ENCODE measurements around the gene SCAMP3. TPM values are rescaled to one million over a fixed set of nuclear protein-coding genes. Genes with fewer than 3 reads are reported as not detected.
A peak's percentile ranks its signal among the peaks of the same experiment; 100 is the strongest.
"Not testable (repeated sequence)": the region's sequence is repeated elsewhere in the genome, so short reads cannot be mapped to it uniquely, and the experiment has no call there.

SCAMP3 gene
- total RNA-seq, 1 donor from 2014 or later, result 152 TPM

GRCh38 chr1:155223047-155223446 is 39.1 kb downstream of the SCAMP3 start:
- intact Hi-C loops (cut with micrococcal nuclease), result no loop called here
- H3K36me3 Mint-ChIP-seq (ENCODE audit: low read depth), result peaks cover 14% of the 10 kb centered on the region
- no peak for DNase-seq
- H3K27me3 Mint-ChIP-seq, result no peaks in the 10 kb centered on the region
- no peak overlapping the region for H3K27ac Mint-ChIP-seq
- H3K4me3 Mint-ChIP-seq, result no peak overlapping the region
- H3K4me1 Mint-ChIP-seq, result peaks cover 40% of the 10 kb centered on the region
- no peaks in the 10 kb centered on the region for H3K9me3 Mint-ChIP-seq

- peaks cover 12% of the 10 kb centered on the region for H3K36me3 Mint-ChIP-seq (ENCODE audit: low read depth)
- H3K4me1 Mint-ChIP-seq, result peaks cover 23% of the 10 kb centered on the region
- DNase-seq; H3K4me3 Mint-ChIP-seq; H3K9me3 Mint-ChIP-seq; H3K27me3 Mint-ChIP-seq; intact Hi-C loops (cut with micrococcal nuclease): not testable (repeated sequence)
- peak overlapping the region; percentile 20 for H3K27ac Mint-ChIP-seq
Measured at GRCh38 chr1:155220211-155220965, 41.8 kb downstream of the SCAMP3 start.

GRCh38 chr1:155219592-155220031 is 42.5 kb downstream of the SCAMP3 start:
- Mint-ChIP-seq H3K4me3 (peak overlapping the region; percentile 51), H3K27me3 (no peaks in the 10 kb centered on the region), H3K9me3 (no peaks in the 10 kb centered on the region), H3K27ac (peak overlapping the region; percentile 85), H3K4me1 (peaks cover 26% of the 10 kb centered on the region), H3K36me3 (ENCODE audit: low read depth) (peaks cover 15% of the 10 kb centered on the region)
- intact Hi-C loops (cut with micrococcal nuclease), result loop anchor here (1.0 to 2.0 kb wide), 2 partner anchors 8 to 21 kb away; a partner anchor contains a TSS
- peak; percentile 72 for DNase-seq

- peaks cover 24% of the 10 kb centered on the region for H3K4me1 Mint-ChIP-seq
- peak overlapping the region; percentile 85 for H3K27ac Mint-ChIP-seq
- peak; percentile 84 for DNase-seq
- no peaks in the 10 kb centered on the region for H3K27me3 Mint-ChIP-seq
- peak overlapping the region; percentile 51 for H3K4me3 Mint-ChIP-seq
- H3K36me3 Mint-ChIP-seq (ENCODE audit: low read depth), result peaks cover 11% of the 10 kb centered on the region
- intact Hi-C loops (cut with micrococcal nuclease), result loop anchor here (1.0 to 2.0 kb wide), 2 partner anchors 8 to 22 kb away; a partner anchor contains a TSS
- no peaks in the 10 kb centered on the region for H3K9me3 Mint-ChIP-seq
Measured at GRCh38 chr1:155218854-155219591, 43.1 kb downstream of the SCAMP3 start.

- DNase-seq; H3K4me3 Mint-ChIP-seq; H3K9me3 Mint-ChIP-seq; H3K27me3 Mint-ChIP-seq; intact Hi-C loops (cut with micrococcal nuclease): not testable (repeated sequence)
- peaks cover 24% of the 10 kb centered on the region for H3K4me1 Mint-ChIP-seq
- peak overlapping the region; percentile 68 for H3K27ac Mint-ChIP-seq
- H3K36me3 Mint-ChIP-seq (ENCODE audit: low read depth), result peaks cover 15% of the 10 kb centered on the region
Measured at GRCh38 chr1:155214702-155215101, 47.5 kb downstream of the SCAMP3 start.

GRCh38 chr1:155212051-155212440 is 50.1 kb downstream of the SCAMP3 start:
- H3K27me3 Mint-ChIP-seq, result not testable (repeated sequence)

GRCh38 chr1:155211381-155212050 is 50.6 kb downstream of the SCAMP3 start:
- H3K27me3 Mint-ChIP-seq; H3K9me3 Mint-ChIP-seq; H3K4me3 Mint-ChIP-seq; DNase-seq; H3K27ac Mint-ChIP-seq; intact Hi-C loops (cut with micrococcal nuclease): not testable (repeated sequence)
- Mint-ChIP-seq H3K4me1 (peaks cover 30% of the 10 kb centered on the region), H3K36me3 (ENCODE audit: low read depth) (peaks cover 12% of the 10 kb centered on the region)

More at GRCh38 chr1:155212051-155212440, 50.1 kb downstream of the SCAMP3 start:
- H3K27ac Mint-ChIP-seq; intact Hi-C loops (cut with micrococcal nuclease); DNase-seq; H3K9me3 Mint-ChIP-seq; H3K4me3 Mint-ChIP-seq: not testable (repeated sequence)
- H3K36me3 Mint-ChIP-seq (ENCODE audit: low read depth), result peaks cover 12% of the 10 kb centered on the region
- H3K4me1 Mint-ChIP-seq, result peaks cover 26% of the 10 kb centered on the region

- Mint-ChIP-seq H3K27me3 (no peaks in the 10 kb centered on the region), H3K4me3 (peak overlapping the region; percentile 42), H3K36me3 (ENCODE audit: low read depth) (peaks cover 11% of the 10 kb centered on the region), H3K4me1 (peaks cover 30% of the 10 kb centered on the region), H3K9me3 (no peaks in the 10 kb centered on the region), H3K27ac (peak overlapping the region; percentile 34)
- intact Hi-C loops (cut with micrococcal nuclease), result no loop called here
- DNase-seq, result no peak
Measured at GRCh38 chr1:155210314-155211104, 51.7 kb downstream of the SCAMP3 start.

GRCh38 chr1:155209312-155209721 is 52.8 kb downstream of the SCAMP3 start:
- Mint-ChIP-seq H3K4me3 (peak overlapping the region; percentile 95), H3K27ac (peak overlapping the region; percentile 93), H3K27me3 (no peaks in the 10 kb centered on the region), H3K9me3 (no peaks in the 10 kb centered on the region), H3K4me1 (peaks cover 26% of the 10 kb centered on the region), H3K36me3 (ENCODE audit: low read depth) (peaks cover 4% of the 10 kb centered on the region)
- no peak for DNase-seq
- intact Hi-C loops (cut with micrococcal nuclease), result loop anchor here (1.0 to 5.0 kb wide), 4 partner anchors 15 to 113 kb away; partner anchors contain the start of genes RUSC1 and SCAMP3

- H3K36me3 Mint-ChIP-seq (ENCODE audit: low read depth), result peaks cover 4% of the 10 kb centered on the region
- peaks cover 26% of the 10 kb centered on the region for H3K4me1 Mint-ChIP-seq
- peak within 1 kb of the TSS; percentile 95 for H3K4me3 Mint-ChIP-seq
- peak; percentile 97 for DNase-seq
- intact Hi-C loops (cut with micrococcal nuclease), result loop anchor here (1.0 to 5.0 kb wide), 5 partner anchors 14 to 114 kb away; partner anchors contain the start of genes RUSC1 and SCAMP3
- H3K27ac Mint-ChIP-seq, result peak within 1 kb of the TSS; percentile 93
- H3K9me3 Mint-ChIP-seq, result no peaks in the 10 kb centered on the region
- H3K27me3 Mint-ChIP-seq, result no peaks in the 10 kb centered on the region
Measured at GRCh38 chr1:155208541-155209311, 53.4 kb downstream of the SCAMP3 start, which contains the start of gene MTX1. Gene MTX1, plus strand, starts transcription at chr1:155208695. Its CDS starts 110 bp downstream, at chr1:155208805.

- Mint-ChIP-seq H3K36me3 (ENCODE audit: low read depth) (peaks cover 4% of the 10 kb centered on the region), H3K27ac (peak within 1 kb of the TSS; percentile 93), H3K9me3 (no peaks in the 10 kb centered on the region), H3K4me1 (peaks cover 26% of the 10 kb centered on the region), H3K27me3 (no peaks in the 10 kb centered on the region), H3K4me3 (peak within 1 kb of the TSS; percentile 95)
- DNase-seq, result no peak
- intact Hi-C loops (cut with micrococcal nuclease), result loop anchor here (1.0 to 5.0 kb wide), 5 partner anchors 18 to 385 kb away; partner anchors contain the start of genes RUSC1 and SCAMP3
Measured at GRCh38 chr1:155207806-155208540, 54.2 kb downstream of the SCAMP3 start, which contains the start of gene THBS3. Gene THBS3, minus strand, starts transcription at chr1:155207897. Its CDS starts 21 bp downstream, at chr1:155207876.

Data from activated CD4-positive, alpha-beta T cell treated with anti-CD3 and anti-CD28 coated beads, Interleukin-2, amount 10 ng/mL, durations not matched to agents 24 days and 14 days (primary cell).